Effector CD4-positive, alpha-beta T cell (primary cell): ENCODE results near the gene CTNNA1.

Source experiments
- DNase-seq: peaks from one replicate; pipeline ENCODE4 v3.0.0-alpha.2; 2020

The CTNNA1 gene

GRCh38 chr5:138869763-138870500 lies 116.7 kb downstream of the CTNNA1 start:
- no peak for DNase-seq

DNA sequence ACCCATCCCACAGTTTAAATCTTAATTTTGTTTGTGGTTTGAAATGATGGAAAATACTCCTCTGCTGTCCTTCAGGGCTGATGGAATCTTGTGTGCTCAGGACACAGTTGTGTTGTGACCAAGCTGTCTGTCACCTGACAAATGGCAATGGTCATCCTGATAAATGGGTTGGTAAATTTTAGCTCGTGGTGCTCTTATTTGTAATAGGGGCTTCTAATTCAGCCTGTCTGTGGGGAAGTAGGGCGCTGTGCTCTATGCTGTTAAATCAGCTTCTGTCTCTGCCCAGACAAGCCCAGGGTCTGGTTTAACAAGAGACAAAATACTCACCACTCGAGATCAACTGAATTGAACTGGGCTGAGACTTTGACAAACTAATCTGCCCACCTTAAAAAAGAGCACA lies 117.4 kb downstream of the CTNNA1 start:
- DNase-seq = no peak

GRCh38 chr5:138872841-138873465 lies 119.7 kb downstream of the CTNNA1 start:
- no peak for DNase-seq

GRCh38 chr5:138873466-138874221 lies 120.4 kb downstream of the CTNNA1 start:
- DNase-seq = no peak

DNA sequence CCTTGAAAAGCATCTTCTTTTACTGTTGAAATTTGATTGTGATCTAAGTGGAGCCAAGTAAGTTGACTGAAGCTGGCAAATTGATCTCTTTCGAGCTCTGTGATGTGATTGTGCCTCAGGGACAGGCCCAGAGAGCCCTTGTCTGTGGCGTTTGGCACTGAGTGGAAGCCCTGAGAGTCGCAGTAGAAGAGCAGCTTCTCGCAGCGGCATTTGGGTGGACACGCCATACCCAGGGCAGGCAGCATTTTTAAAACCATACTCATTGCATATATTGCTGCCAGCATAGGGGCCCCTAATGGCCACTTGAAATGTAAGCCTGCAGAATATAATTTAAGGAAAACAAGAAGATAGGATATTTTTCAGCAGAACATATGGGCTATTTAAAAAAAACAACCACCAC lies 121.0 kb downstream of the CTNNA1 start:
- DNase-seq = no peak

- no peak for DNase-seq
Observed at GRCh38 chr5:138874771-138875551, 121.7 kb downstream of the CTNNA1 start, which contains the start of gene LRRTM2. Gene LRRTM2, minus strand, starts transcription at chr5:138875335. Its CDS starts 424 bp downstream, at chr5:138874911.

GRCh38 chr5:138875552-138875875 lies 122.3 kb downstream of the CTNNA1 start:
- DNase-seq = no peak

DNA sequence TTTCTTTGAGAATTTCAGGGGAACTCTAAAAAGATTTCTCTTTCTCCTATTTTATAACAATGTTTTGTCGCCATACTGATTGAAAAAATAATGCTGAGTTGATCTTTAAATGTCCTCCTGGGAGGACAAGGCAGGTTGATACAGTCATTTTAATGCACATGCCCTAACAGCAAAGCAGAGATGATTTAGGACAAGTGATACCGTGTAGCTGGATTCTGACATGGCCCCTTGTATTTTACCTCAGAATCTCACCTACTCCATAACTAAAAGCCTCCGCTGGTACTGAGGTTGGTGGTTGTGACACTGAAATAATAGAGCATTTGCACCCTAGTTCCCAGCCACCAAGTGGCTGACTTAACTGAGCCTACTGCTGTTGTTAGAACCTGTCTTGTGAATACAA lies 122.7 kb downstream of the CTNNA1 start:
- no peak for DNase-seq

GRCh38 chr5:138876811-138877210 lies 123.6 kb downstream of the CTNNA1 start:
- no peak for DNase-seq

DNA sequence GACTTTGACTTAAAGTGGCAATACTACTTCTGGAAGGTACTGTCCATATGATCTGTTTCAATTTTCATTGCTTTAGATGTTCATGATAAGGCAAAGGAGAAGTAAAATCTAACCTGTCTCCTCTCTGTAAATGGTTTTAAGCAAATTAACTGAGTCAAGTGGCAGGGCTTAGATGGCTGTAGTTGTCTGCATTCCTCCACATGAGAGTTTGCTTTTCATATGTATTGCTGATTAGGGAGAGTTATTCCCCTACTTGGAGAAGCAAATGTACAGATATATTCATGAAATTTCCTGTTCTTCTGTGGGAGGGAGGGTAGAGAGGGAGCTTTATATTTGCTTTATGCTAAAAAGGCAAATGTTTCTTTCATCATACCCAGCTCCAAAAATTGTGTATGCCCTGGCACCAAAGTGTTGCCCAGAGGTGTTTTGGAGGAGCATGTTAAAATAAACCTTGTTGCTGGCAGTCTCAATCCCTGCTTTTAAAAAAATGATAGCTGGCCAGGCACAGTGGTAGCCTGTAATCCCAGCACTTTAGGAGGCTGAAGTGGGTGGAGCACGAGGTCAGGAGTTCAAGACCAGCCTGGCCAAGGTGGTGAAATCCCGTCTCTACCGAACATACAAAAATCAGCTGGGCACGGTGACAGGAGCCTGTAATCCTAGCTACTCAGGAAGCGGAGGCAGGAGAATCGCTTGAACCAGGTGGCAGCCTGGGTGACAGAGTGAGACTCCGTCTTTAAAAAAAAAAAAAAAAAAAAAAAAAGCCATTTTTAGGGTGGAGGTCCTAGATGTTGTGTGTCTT lies 125.4 kb downstream of the CTNNA1 start:
- DNase-seq = no peak

DNA sequence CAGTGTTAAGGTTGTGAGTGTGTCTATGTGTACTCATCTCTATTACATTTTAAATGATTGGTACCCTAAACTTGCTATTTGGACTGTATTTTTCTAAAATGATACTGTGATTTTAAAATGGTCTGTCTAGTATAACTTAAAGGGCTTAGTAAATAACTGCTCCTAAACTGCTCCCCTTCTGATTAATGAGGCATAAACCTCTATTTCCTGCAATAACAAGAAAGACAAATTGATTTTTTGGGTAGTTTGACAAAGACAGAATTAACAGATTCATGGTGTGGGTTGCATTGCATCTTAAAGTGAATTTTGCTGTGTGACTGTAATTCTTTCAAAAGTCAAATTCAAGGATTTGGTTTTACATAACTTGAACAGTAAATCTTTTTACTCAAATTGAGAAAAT lies 130.0 kb downstream of the CTNNA1 start:
- no peak for DNase-seq

DNA sequence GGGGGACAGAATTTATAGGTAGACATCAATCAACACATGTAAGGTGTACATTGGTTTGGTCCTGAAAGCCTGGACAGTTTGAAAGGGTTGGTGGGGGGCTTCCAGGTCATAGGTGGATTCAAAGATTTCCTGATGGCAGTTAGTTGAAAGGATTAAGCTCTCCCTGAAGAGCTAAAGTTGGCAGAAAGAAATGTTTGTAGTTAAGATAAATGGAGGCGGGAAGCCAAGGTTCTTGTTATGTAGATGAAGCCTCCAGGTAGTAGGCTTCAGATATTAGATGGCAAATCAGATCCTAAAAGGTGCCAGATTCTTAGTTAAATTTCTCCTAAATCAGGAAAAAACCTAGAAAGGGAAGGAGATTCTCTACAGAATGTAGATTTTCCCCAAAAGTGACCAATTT lies 130.9 kb downstream of the CTNNA1 start:
- DNase-seq = no peak

DNA sequence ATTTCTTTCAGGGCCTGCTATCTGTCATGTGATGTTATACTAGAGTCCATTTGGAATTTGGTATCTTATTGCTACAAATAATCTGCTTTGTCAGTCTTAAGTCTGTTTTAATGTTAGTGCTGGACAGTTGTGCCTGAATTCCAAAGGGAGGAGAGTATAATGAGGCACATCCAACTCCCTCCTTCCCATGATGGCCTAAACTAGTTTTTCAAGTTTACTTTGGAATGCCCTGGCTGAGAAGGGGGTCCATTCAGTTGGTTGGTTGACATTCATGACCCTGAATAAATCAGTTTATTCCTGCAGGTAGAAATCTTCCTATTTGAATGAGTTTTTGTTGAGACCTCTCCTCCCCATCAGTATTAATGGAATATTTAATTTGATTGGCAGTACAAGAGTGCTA lies 131.3 kb downstream of the CTNNA1 start:
- DNase-seq = no peak

DNA sequence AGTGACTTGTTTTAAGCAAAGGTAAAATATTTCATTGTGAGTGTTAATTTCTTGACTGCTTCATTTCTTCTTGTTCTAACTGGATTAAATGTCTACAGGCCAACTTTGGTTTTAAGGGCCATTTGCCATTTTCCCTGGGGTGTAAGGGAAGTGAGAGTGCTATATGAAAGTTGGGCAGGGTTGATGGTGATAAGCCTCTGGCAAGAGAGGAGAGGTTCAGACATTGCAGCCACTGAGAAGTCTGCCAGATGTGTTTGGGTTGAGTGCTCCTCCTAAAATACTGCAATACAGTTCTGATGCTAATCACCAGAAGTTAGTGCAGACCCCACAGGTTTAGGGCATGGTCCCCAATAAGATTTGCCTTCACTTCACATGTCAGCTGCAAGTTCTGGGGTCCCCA lies 136.8 kb downstream of the CTNNA1 start:
- DNase-seq = no peak

DNA sequence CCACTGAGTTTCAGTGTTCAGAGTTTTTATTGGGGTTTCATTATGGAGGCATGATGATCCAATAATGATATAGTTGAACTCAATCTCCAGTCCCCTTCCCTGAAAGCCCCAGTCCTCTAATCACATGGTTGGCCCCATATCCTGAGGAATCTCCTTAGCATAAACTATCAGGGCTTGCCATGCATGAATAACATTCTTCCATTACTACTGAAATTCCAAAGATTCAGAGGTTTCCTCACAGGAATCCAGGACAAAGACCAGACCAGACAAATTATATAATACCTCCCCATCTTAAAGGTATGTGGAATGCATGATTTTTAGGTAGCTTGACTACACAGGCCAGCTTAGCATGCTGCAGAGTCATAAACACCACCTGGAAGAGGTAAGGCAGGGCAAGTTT lies 137.4 kb downstream of the CTNNA1 start:
- DNase-seq = no peak

GRCh38 chr5:138895918-138896317 lies 142.7 kb downstream of the CTNNA1 start:
- no peak for DNase-seq

GRCh38 chr5:138898299-138898698 lies 145.1 kb downstream of the CTNNA1 start:
- no peak for DNase-seq

- no peak for DNase-seq
Observed at GRCh38 chr5:138898742-138899141, 145.5 kb downstream of the CTNNA1 start.

DNA sequence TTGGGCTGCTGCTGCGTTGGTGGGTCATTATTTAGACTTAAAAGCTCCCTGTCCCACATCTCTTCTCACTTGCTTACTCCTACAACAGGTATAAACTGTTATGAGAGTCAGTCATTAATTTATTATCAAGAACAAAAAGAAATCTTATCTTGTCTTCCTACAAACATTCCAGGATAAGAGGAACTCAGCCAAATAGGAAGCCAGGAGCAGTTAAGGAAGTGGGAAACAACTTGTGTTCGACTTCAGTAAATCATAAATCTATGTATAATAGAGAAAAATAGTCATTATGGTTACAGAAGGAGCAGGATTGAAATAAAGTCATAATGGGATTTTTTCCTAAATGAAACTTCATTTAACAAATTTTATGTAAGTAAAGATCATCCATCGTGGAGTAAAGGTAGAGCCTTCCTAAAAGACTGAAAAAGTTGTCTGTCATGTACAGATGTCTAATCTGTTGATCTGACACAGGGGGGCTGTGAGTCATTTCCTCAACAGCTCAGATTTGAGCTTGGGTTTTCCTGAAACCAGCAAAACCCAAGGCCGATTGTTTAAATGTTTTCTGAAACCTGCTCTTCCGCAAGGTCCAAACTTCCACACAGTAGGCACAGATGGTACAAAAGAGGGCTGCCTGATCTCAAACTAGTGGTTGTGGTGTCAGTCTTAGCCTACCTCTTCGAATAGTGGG lies 147.2 kb downstream of the CTNNA1 start:
- no peak for DNase-seq

DNA sequence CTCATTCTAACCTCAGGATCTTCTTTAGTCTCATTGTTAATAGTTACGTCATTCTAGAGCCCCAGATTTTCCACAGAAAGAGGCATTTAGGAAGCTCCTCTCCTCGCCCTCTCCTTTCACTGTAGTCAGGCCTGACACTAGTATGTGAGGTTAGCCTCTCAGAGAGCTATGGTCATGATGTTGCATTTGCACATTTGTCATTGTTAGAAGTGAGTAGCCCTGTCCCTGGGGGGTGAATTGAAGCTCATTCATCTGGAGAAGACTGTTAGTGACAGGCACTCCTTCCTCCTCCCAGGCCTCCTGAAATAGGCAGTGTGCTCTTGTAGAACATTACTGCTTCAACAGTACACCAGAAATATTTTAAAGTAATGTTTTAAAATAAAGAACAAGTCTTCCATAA lies 148.5 kb downstream of the CTNNA1 start:
- DNase-seq = no peak

- no peak for DNase-seq
Observed at GRCh38 chr5:138903130-138903775, 150.0 kb downstream of the CTNNA1 start.
